SK-N-SH treated with all-trans-retinoic acid at 6 μM for 48 hours (cell line): ENCODE data around the gene PPIB.

Experiments
- ATAC-seq: fragments of 200-7000 bp; cut with Tn5 transposase; 3 replicates; pipeline ENCODE4 v1.9.1; 2020; ENCODE audit warnings: mild to moderate bottlenecking, moderate library complexity
- ARNTL ChIP-seq: fragments of 450-650 bp; formaldehyde crosslinking; IDR thresholded peaks from 2 replicates; pipeline ENCODE4 v1.5.0; 2020; ENCODE audit warnings: low read depth, mild to moderate bottlenecking, moderate library complexity, borderline replicate concordance
- BACH2 ChIP-seq: fragments of 250-450 bp; sonication (Bioruptor Pico); IDR thresholded peaks from 2 replicates; pipeline ENCODE4 v1.9.0; 2021; ENCODE audit warnings: mild to moderate bottlenecking, borderline replicate concordance
- CSDC2 ChIP-seq: fragments of 250-450 bp; sonication (Bioruptor Pico); IDR thresholded peaks from 2 replicates; pipeline ENCODE4 v1.5.0; 2020; ENCODE audit warnings: mild to moderate bottlenecking, moderate library complexity
- CSRNP3 ChIP-seq: fragments of 250-450 bp; sonication (Bioruptor Pico); IDR thresholded peaks from 2 replicates; pipeline ENCODE4 v1.5.1; 2021; ENCODE audit warnings: mild to moderate bottlenecking, moderate library complexity
- ESRRG ChIP-seq: fragments of 250-450 bp; sonication (Bioruptor Pico); IDR thresholded peaks from 2 replicates; pipeline ENCODE4 v1.6.1; 2021; ENCODE audit warnings: mild to moderate bottlenecking
- GLIS3 ChIP-seq: fragments of 250-450 bp; sonication (Bioruptor Pico); IDR thresholded peaks from 2 replicates; pipeline ENCODE4 v1.5.0; 2020; ENCODE audit warnings: mild to moderate bottlenecking, moderate library complexity
- ISL1 ChIP-seq: fragments of 250-450 bp; sonication (Bioruptor Pico); IDR thresholded peaks from 2 replicates; pipeline ENCODE4 v2.1.2; 2022; ENCODE audit warnings: mild to moderate bottlenecking, moderate library complexity
- POU6F1 ChIP-seq: fragments of 250-450 bp; sonication (Bioruptor Pico); IDR thresholded peaks from 2 replicates; pipeline ENCODE4 v1.8.0; 2021; ENCODE audit warnings: low read depth, mild to moderate bottlenecking, moderate library complexity, borderline replicate concordance
- PPARA ChIP-seq: fragments of 250-450 bp; sonication (Bioruptor Pico); IDR thresholded peaks from 2 replicates; pipeline ENCODE4 v1.5.0; 2020; ENCODE audit warnings: mild to moderate bottlenecking, borderline replicate concordance
- SNAI2 ChIP-seq: fragments of 250-450 bp; sonication (Bioruptor Pico); IDR thresholded peaks from 2 replicates; pipeline ENCODE4 v1.5.0; 2020; ENCODE audit warnings: mild to moderate bottlenecking, moderate library complexity
- TCF4 ChIP-seq: fragments of 250-450 bp; sonication (Bioruptor Pico); IDR thresholded peaks from 2 replicates; pipeline ENCODE4 v1.8.0; 2021; ENCODE audit warnings: mild to moderate bottlenecking, moderate library complexity, borderline replicate concordance
- TSHZ2 ChIP-seq: fragments of 250-450 bp; sonication (Bioruptor Pico); IDR thresholded peaks from 2 replicates; pipeline ENCODE4 v1.5.0; 2020; ENCODE audit warnings: mild to moderate bottlenecking, moderate library complexity
- ZC3H10 ChIP-seq: fragments of 250-450 bp; sonication (Bioruptor Pico); IDR thresholded peaks from 2 replicates; pipeline ENCODE4 v1.5.1; 2021; ENCODE audit warnings: mild to moderate bottlenecking, moderate library complexity
- ZFP3 ChIP-seq: fragments of 250-450 bp; sonication (Bioruptor Pico); IDR thresholded peaks from 2 replicates; pipeline ENCODE4 v1.5.0; 2020; ENCODE audit warnings: mild to moderate bottlenecking, moderate library complexity
- ZFP30 ChIP-seq: fragments of 450-650 bp; formaldehyde crosslinking; IDR thresholded peaks from 2 replicates; pipeline ENCODE4 v1.5.0; 2022; ENCODE audit warnings: mild to moderate bottlenecking, moderate library complexity
- ZNF565 ChIP-seq: fragments of 450-650 bp; formaldehyde crosslinking; conservative IDR thresholded peaks from 2 replicates; pipeline ENCODE4 v1.5.0; 2020; ENCODE audit warnings: low read depth, mild to moderate bottlenecking, moderate library complexity
- ZNF70 ChIP-seq: fragments of 450-650 bp; formaldehyde crosslinking; IDR thresholded peaks from 2 replicates; pipeline ENCODE4 v1.5.0; 2020; ENCODE audit warnings: mild to moderate bottlenecking, moderate library complexity
- ZNF8 ChIP-seq: fragments of 450-650 bp; formaldehyde crosslinking; IDR thresholded peaks from 2 replicates; pipeline ENCODE4 v1.5.0; 2020; ENCODE audit warnings: mild to moderate bottlenecking, moderate library complexity
- TF ChIP-seq, protein P1 (sequence below): fragments of 250-450 bp; sonication (Bioruptor Pico); IDR thresholded peaks from 2 replicates; pipeline ENCODE4 v1.8.0; 2020; ENCODE audit warnings: mild to moderate bottlenecking, moderate library complexity, borderline replicate concordance

Gene PPIB

GRCh38 chr15:64127521-64128270 lies 35.1 kb downstream of the PPIB start:
- TF ChIP-seq TCF4 (CRISPR knock-in tag) (no peak), PPARA (CRISPR knock-in tag) (no peak), CSRNP3 (CRISPR knock-in tag) (no peak), TSHZ2 (CRISPR knock-in tag) (no peak), POU6F1 (CRISPR knock-in tag) (no peak), ZFP30 (CRISPR knock-in tag) (no peak)
- ATAC-seq: no peak

- no peak for ATAC-seq
Observed at GRCh38 chr15:64125978-64126377, 36.8 kb downstream of the PPIB start.

More at GRCh38 chr15:64125978-64126377, 36.8 kb downstream of the PPIB start:
- TF ChIP-seq BACH2 (CRISPR knock-in tag): no peak
- no peak for TF ChIP-seq POU6F1 (CRISPR knock-in tag)
- TF ChIP-seq ZNF565 (CRISPR knock-in tag): no peak
- no peak for TF ChIP-seq ZFP30 (CRISPR knock-in tag)
- TF ChIP-seq, protein P1, sequence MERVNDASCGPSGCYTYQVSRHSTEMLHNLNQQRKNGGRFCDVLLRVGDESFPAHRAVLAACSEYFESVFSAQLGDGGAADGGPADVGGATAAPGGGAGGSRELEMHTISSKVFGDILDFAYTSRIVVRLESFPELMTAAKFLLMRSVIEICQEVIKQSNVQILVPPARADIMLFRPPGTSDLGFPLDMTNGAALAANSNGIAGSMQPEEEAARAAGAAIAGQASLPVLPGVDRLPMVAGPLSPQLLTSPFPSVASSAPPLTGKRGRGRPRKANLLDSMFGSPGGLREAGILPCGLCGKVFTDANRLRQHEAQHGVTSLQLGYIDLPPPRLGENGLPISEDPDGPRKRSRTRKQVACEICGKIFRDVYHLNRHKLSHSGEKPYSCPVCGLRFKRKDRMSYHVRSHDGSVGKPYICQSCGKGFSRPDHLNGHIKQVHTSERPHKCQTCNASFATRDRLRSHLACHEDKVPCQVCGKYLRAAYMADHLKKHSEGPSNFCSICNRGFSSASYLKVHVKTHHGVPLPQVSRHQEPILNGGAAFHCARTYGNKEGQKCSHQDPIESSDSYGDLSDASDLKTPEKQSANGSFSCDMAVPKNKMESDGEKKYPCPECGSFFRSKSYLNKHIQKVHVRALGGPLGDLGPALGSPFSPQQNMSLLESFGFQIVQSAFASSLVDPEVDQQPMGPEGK (CRISPR knock-in tag): no peak
- TF ChIP-seq ISL1: no peak
- no peak for TF ChIP-seq ZC3H10 (CRISPR knock-in tag)
- no peak for TF ChIP-seq ZFP3 (CRISPR knock-in tag)
- no peak for TF ChIP-seq ARNTL (CRISPR knock-in tag)
- no peak for TF ChIP-seq ZNF70 (CRISPR knock-in tag)
- TF ChIP-seq ESRRG: no peak
- TF ChIP-seq CSDC2 (CRISPR knock-in tag): no peak
- no peak for TF ChIP-seq GLIS3 (CRISPR knock-in tag)
- no peak for TF ChIP-seq ZNF8 (CRISPR knock-in tag)
- no peak for TF ChIP-seq SNAI2 (CRISPR knock-in tag)
- no peak for TF ChIP-seq CSRNP3 (CRISPR knock-in tag)
- TF ChIP-seq, all 23 proteins: peak for 0
